ENCODE measurements around the gene MLH1.
"Not testable (repeated sequence)": the region's sequence is repeated elsewhere in the genome, so short reads cannot be mapped to it uniquely, and the experiment has no call there.

MLH1 gene

DNA sequence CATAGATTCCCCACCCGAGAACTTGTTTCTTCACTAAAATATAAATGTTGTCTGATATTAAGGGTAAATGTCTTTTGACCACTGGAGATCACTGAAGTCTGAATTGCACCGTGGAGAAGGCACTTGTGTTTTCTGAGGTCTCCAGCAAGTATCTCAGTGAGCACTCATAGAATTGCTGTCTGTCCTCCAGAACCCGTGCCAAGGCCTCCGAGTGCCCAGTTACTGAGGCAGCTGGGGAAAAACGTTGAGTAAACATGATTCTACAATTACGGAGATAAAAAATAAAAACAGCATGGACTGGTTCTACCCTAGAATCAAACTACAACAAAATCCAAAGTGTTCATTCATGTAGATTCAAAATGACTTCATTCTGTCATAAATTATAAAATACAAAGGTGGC, 60.0 kb downstream of the MLH1 start:
- Histone ChIP-seq H3K36me3 (peaks cover 45 to 58% (median 48%) of the 10 kb centered on the region in 3 donors), H3K4me1 (peaks cover 0 to 86% (median 47%) of the 10 kb centered on the region in 4 donors)
- TF ChIP-seq, protein P1, sequence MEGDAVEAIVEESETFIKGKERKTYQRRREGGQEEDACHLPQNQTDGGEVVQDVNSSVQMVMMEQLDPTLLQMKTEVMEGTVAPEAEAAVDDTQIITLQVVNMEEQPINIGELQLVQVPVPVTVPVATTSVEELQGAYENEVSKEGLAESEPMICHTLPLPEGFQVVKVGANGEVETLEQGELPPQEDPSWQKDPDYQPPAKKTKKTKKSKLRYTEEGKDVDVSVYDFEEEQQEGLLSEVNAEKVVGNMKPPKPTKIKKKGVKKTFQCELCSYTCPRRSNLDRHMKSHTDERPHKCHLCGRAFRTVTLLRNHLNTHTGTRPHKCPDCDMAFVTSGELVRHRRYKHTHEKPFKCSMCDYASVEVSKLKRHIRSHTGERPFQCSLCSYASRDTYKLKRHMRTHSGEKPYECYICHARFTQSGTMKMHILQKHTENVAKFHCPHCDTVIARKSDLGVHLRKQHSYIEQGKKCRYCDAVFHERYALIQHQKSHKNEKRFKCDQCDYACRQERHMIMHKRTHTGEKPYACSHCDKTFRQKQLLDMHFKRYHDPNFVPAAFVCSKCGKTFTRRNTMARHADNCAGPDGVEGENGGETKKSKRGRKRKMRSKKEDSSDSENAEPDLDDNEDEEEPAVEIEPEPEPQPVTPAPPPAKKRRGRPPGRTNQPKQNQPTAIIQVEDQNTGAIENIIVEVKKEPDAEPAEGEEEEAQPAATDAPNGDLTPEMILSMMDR (IDR thresholded peaks at IDR 0.05): no peak

DNA sequence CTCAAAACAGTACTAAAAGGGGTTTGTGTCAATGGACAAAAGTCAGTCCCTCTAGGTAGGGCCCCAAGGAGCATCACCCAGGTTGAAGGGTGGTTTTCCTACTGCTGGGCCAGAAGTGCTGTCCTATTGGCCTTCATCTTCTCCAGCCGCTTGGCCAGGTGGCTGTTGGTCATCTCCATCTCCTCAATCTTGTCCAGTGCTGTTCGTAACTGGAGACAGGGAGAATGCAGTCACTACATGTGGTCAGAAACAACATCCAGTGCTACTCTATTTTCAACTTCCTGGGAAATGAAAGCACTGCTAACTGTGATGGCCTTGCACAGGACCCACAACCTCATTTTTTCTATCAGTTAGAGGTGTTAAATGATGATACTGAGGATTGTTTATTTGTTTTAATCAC, 60.4 kb downstream of the MLH1 start:
- Histone ChIP-seq H3K9me3 (no peaks in the 10 kb centered on the region), H3K4me3 (no peak overlapping the region), H3K27me3 (no peaks in the 10 kb centered on the region), H3K4me1 (peaks cover 0 to 86% (median 47%) of the 10 kb centered on the region in 4 donors), H3K36me3 (peaks cover 43 to 58% (median 48%) of the 10 kb centered on the region in 3 donors), H3K27ac (peak overlapping the region; percentile 69 to 71)
- DNase-seq: no peak
- intact Hi-C loops (cut with DNase I; ENCODE audit: low total_unique reads): no loop called here
- TF ChIP-seq, protein P1 (IDR thresholded peaks at IDR 0.05): no peak

More for the DNA sequence above, 60.0 kb downstream of the MLH1 start:
- H3K4me3 ChIP-seq: no peak overlapping the region
- DNase-seq: no peak
- intact Hi-C loops (cut with DNase I; ENCODE audit: low total_unique reads): no loop called here
- no peaks in the 10 kb centered on the region for H3K9me3 ChIP-seq
- H3K27ac ChIP-seq: peak overlapping the region; percentile 69 to 71
- H3K27me3 ChIP-seq: no peaks in the 10 kb centered on the region

DNA sequence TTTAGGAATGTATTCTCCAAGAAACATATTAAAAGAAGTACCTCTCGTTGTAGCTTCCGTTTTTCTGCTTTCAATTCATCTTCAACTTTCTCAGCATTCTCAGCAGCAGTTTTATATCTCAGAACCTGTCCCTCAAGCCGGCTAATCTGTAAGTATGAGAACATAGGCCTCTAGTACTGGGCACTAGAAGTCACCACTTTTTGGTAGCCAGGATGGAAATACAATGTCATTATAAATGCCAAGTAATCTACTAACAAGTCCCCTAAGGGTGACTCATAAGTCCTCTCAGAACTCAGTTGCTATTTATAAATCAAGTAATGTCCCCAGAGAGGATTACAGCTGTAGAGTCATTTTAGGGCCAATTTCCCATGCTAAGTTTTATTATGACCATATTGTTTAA, 61.1 kb downstream of the MLH1 start:
- intact Hi-C loops (cut with DNase I; ENCODE audit: low total_unique reads): no loop called here
- peaks cover 0 to 81% (median 47%) of the 10 kb centered on the region in 4 donors for H3K4me1 ChIP-seq
- no peak overlapping the region for H3K4me3 ChIP-seq
- no peaks in the 10 kb centered on the region for H3K9me3 ChIP-seq
- peaks cover 40 to 52% (median 45%) of the 10 kb centered on the region in 3 donors for H3K36me3 ChIP-seq
- H3K27ac ChIP-seq: peak overlapping the region; percentile 71 to 78
- DNase-seq: no peak
- no peaks in the 10 kb centered on the region for H3K27me3 ChIP-seq
- TF ChIP-seq, protein P1 (IDR thresholded peaks at IDR 0.05): no peak

DNA sequence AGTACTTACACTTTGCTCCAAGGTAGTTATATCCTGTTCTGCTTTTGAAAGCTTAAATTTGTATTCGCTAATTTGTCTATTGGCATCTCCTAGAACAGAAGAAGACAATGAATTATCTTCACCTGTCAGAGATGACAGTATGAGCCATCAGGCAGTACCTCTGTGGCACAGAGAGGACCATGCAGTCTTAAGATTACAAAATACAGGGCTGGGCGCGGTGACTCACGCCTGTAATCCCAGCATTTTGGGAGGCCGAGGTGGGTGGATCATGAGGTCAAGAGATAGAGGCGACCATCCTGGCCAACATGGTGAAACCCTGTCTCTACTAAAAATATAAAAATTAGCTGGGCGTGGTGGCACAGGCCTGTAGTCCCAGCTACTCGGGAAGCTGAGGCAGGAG, 61.8 kb downstream of the MLH1 start:
- DNase-seq; intact Hi-C loops (cut with DNase I; ENCODE audit: low total_unique reads); H3K9me3 ChIP-seq; H3K27me3 ChIP-seq; H3K4me3 ChIP-seq: not testable (repeated sequence)
- peak overlapping the region; percentile 71 to 78 for H3K27ac ChIP-seq
- peaks cover 0 to 74% (median 44%) of the 10 kb centered on the region in 4 donors for H3K4me1 ChIP-seq
- peaks cover 37 to 50% (median 38%) of the 10 kb centered on the region in 3 donors for H3K36me3 ChIP-seq

DNA sequence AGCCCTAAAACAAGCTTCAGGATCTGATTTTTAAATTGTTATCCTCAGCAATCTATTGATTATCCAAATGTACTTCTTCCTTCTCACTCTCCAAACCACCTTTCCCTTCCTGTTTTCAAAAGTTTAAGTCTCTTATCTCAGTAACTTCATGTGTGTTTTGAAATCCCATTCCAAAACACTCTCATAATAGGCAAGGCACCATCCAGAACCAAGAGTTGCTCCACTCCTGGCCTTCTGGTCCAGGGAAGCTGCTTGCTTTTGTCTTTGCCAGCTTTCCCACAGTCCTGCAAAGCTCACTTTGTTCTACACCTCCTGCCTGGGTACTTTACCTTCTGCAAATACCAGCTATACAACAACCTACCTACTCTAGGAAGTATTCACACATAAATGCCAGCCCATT, 63.5 kb downstream of the MLH1 start:
- DNase-seq: no peak
- Histone ChIP-seq H3K4me1 (peaks cover 0 to 58% (median 43%) of the 10 kb centered on the region in 4 donors), H3K27ac (peak overlapping the region; percentile 71 to 78), H3K9me3 (no peaks in the 10 kb centered on the region), H3K36me3 (peaks cover 22 to 45% (median 27%) of the 10 kb centered on the region in 3 donors), H3K4me3 (no peak overlapping the region), H3K27me3 (no peaks in the 10 kb centered on the region)
- TF ChIP-seq, protein P1 (IDR thresholded peaks at IDR 0.05): no peak
- intact Hi-C loops (cut with DNase I; ENCODE audit: low total_unique reads): no loop called here

DNA sequence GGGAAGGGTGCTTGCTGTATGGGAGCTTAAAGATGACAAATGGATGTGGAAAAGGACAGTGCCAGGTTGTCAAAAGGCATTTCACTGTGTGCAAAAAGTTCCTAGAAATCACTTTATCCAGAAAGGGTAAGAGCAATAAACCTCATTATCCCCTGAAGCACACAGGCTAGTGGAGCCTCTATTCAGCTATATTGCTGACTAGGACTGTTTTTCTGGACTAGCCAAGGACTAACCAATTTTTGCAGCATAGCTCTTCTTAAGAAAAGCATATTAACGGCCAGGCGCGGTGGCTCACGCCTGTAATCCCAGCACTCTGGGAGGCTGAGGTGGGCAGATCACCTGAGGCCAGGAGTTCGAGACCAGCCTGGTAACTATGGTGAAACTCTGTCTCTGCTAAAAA, 64.8 kb downstream of the MLH1 start:
- Histone ChIP-seq H3K27ac (peak overlapping the region; percentile 8 to 78), H3K36me3 (peaks cover 21 to 52% (median 28%) of the 10 kb centered on the region in 3 donors), H3K4me3 (no peak overlapping the region), H3K4me1 (peaks cover 0 to 45% (median 32%) of the 10 kb centered on the region in 4 donors), H3K9me3 (no peaks in the 10 kb centered on the region), H3K27me3 (no peaks in the 10 kb centered on the region)
- TF ChIP-seq, protein P1 (IDR thresholded peaks at IDR 0.05): no peak
- intact Hi-C loops (cut with DNase I; ENCODE audit: low total_unique reads): no loop called here
- DNase-seq: no peak

All from tibial artery (tissue), 4 donors.